H9 (cell line): ENCODE results near the gene KRTAP12-2. TPM values are rescaled to one million over a fixed set of nuclear protein-coding genes. Genes with fewer than 3 reads are reported as not detected.
"Not testable (repeated sequence)": the region's sequence is repeated elsewhere in the genome, so short reads cannot be mapped to it uniquely, and the experiment has no call there.

Experiments
- DNase-seq: peaks from one replicate; pipeline ENCODE4 v3.0.0-alpha.2; 2017
- H2AFZ ChIP-seq: one replicate; pipeline ENCODE4 v1.6.1; 2013; ENCODE audit warnings: mild to moderate bottlenecking, low read length, control low read depth, moderate library complexity
- H2AK5ac ChIP-seq: 2 replicates; pipeline ENCODE4 v1.6.1; 2013; ENCODE audit warnings: low read length, control low read depth, mixed read lengths; ENCODE audit not compliant: insufficient read length
- H2BK120ac ChIP-seq: one replicate; pipeline ENCODE4 v1.6.1; 2013; ENCODE audit warnings: low read depth, mild to moderate bottlenecking, low read length, control low read depth, inconsistent platforms; ENCODE audit not compliant: poor library complexity, severe bottlenecking
- H2BK12ac ChIP-seq: 2 replicates; pipeline ENCODE4 v1.6.1; 2013; ENCODE audit warnings: low read length, control low read depth, mixed read lengths, low read depth; ENCODE audit not compliant: insufficient read length
- H2BK15ac ChIP-seq: 2 replicates; pipeline ENCODE4 v1.6.1; 2013; ENCODE audit warnings: low read depth, low read length, control low read depth
- H2BK20ac ChIP-seq: one replicate; pipeline ENCODE4 v1.6.1; 2013; ENCODE audit warnings: low read depth, mild to moderate bottlenecking, low read length, control low read depth, inconsistent platforms; ENCODE audit not compliant: poor library complexity, severe bottlenecking
- H2BK5ac ChIP-seq: 2 replicates; pipeline ENCODE4 v1.6.1; 2013; ENCODE audit warnings: low read length, control low read depth, mixed read lengths; ENCODE audit not compliant: insufficient read length
- H3K14ac ChIP-seq: 2 replicates; pipeline ENCODE4 v1.6.1; 2013; ENCODE audit warnings: low read length, control low read depth; ENCODE audit not compliant: insufficient read depth
- H3K18ac ChIP-seq: 2 replicates; pipeline ENCODE4 v1.6.1; 2013; ENCODE audit warnings: low read depth, mild to moderate bottlenecking, mixed read lengths, low read length, control low read depth; ENCODE audit not compliant: insufficient read length
- H3K23ac ChIP-seq: 2 replicates; pipeline ENCODE4 v1.6.1; 2013; ENCODE audit warnings: low read length, control low read depth, mixed read lengths, low read depth; ENCODE audit not compliant: insufficient read length
- H3K23me2 ChIP-seq: 2 replicates; pipeline ENCODE4 v1.6.1; 2013; ENCODE audit warnings: low read depth, mild to moderate bottlenecking, mixed read lengths, low read length, control low read depth; ENCODE audit not compliant: insufficient read length, poor library complexity, severe bottlenecking
- H3K27ac ChIP-seq: 2 replicates; pipeline ENCODE4 v1.5.1; 2013; ENCODE audit warnings: low read length, control low read depth, mixed read lengths, low read depth; ENCODE audit not compliant: insufficient read length
- H3K27me3 ChIP-seq: 2 replicates; pipeline ENCODE4 v1.6.1; 2013; ENCODE audit warnings: low read length, control low read depth, inconsistent platforms; ENCODE audit not compliant: insufficient read depth
- H3K4ac ChIP-seq: 2 replicates; pipeline ENCODE4 v1.6.1; 2013; ENCODE audit warnings: low read depth, mild to moderate bottlenecking, control low read depth, inconsistent platforms, low read length, moderate library complexity
- H3K4me1 ChIP-seq: 2 replicates; pipeline ENCODE4 v1.6.1; 2013; ENCODE audit warnings: low read length, control low read depth, inconsistent platforms; ENCODE audit not compliant: insufficient read depth
- H3K4me2 ChIP-seq: 2 replicates; pipeline ENCODE4 v1.6.1; 2013; ENCODE audit warnings: low read length, control low read depth, mixed read lengths; ENCODE audit not compliant: insufficient read length, insufficient read depth
- H3K56ac ChIP-seq: 2 replicates; pipeline ENCODE4 v1.6.1; 2013; ENCODE audit warnings: low read depth, mild to moderate bottlenecking, mixed read lengths, low read length, control low read depth; ENCODE audit not compliant: insufficient read length
- H3K79me1 ChIP-seq: 2 replicates; pipeline ENCODE4 v1.6.1; 2013; ENCODE audit warnings: low read depth, mild to moderate bottlenecking, moderate library complexity, low read length, control low read depth, inconsistent platforms; ENCODE audit not compliant: insufficient read depth, poor library complexity, severe bottlenecking
- H3K79me2 ChIP-seq: 2 replicates; pipeline ENCODE4 v1.6.1; 2013; ENCODE audit warnings: low read length, control low read depth, inconsistent platforms; ENCODE audit not compliant: insufficient read depth
- H3K9ac ChIP-seq: 2 replicates; pipeline ENCODE4 v1.6.1; 2013; ENCODE audit warnings: low read length, control low read depth, mixed read lengths; ENCODE audit not compliant: insufficient read length; ENCODE audit errors: extremely low read depth
- H3K9me3 ChIP-seq: one replicate; pipeline ENCODE4 v1.6.1; 2013; ENCODE audit warnings: low read depth, low read length, inconsistent platforms; ENCODE audit not compliant: control insufficient read depth
- H3T11ph ChIP-seq: one replicate; pipeline ENCODE4 v1.6.1; 2013; ENCODE audit warnings: mild to moderate bottlenecking, low read length, control low read depth, inconsistent platforms
- H4K20me1 ChIP-seq: one replicate; pipeline ENCODE4 v1.6.1; 2013; ENCODE audit not compliant: control insufficient read depth, insufficient read length, insufficient read depth
- H4K5ac ChIP-seq: 2 replicates; pipeline ENCODE4 v1.6.1; 2013; ENCODE audit warnings: low read depth, mild to moderate bottlenecking, mixed read lengths, low read length, control low read depth; ENCODE audit not compliant: insufficient read length
- H4K8ac ChIP-seq: replicated peaks from 2 replicates; pipeline ENCODE4 v1.6.1; 2013; ENCODE audit warnings: low read length, control low read depth, mixed read lengths, low read depth; ENCODE audit not compliant: insufficient read length
- H4K91ac ChIP-seq: 2 replicates; pipeline ENCODE4 v1.6.1; 2013; ENCODE audit warnings: low read depth, mild to moderate bottlenecking, moderate library complexity, mixed read lengths, low read length, control low read depth; ENCODE audit not compliant: insufficient read length
- H3K27ac Mint-ChIP-seq, 3 experiments: 2 replicates in 2 of 3; 3 replicates in 1 of 3; pipeline ENCODE4 v1.8.0; 2020 to 2021; ENCODE audit warnings: mixed read lengths in 3 of 3, mild to moderate bottlenecking in 1 of 3, moderate library complexity in 1 of 3
- H3K27me3 Mint-ChIP-seq: 2 replicates; pipeline ENCODE4 v1.8.0; 2021; ENCODE audit warnings: low read depth, mild to moderate bottlenecking, moderate library complexity, mixed read lengths
- H3K36me3 Mint-ChIP-seq, 3 experiments: 2 replicates in 2 of 3; 3 replicates in 1 of 3; pipeline ENCODE4 v1.8.0; 2020 to 2021; ENCODE audit warnings: low read depth in 3 of 3, mixed read lengths in 3 of 3; ENCODE audit not compliant: insufficient read depth in 1 of 3
- H3K4me1 Mint-ChIP-seq, 2 experiments: 2 replicates each; pipeline ENCODE4 v1.8.0; 2020; ENCODE audit warnings: mixed read lengths in 2 of 2
- H3K4me3 Mint-ChIP-seq, 2 experiments: 2 replicates in 1 of 2; 3 replicates in 1 of 2; pipeline ENCODE4 v1.8.0; 2020 to 2021; ENCODE audit warnings: mild to moderate bottlenecking in 2 of 2, mixed read lengths in 2 of 2, moderate library complexity in 1 of 2
- H3K9me3 Mint-ChIP-seq, 2 experiments: 2 replicates in 1 of 2; 3 replicates in 1 of 2; pipeline ENCODE4 v1.8.0; 2020; ENCODE audit warnings: mild to moderate bottlenecking in 2 of 2, mixed read lengths in 2 of 2, moderate library complexity in 1 of 2
- WGBS: extraction: QIAGEN DNeasy Blood & Tissue Kit; methylation state at CpG from one replicate; pipeline ENCODE4 v1.1.7; 2013; ENCODE audit warnings: missing lambda C conversion rate, low lambda C conversion rate, mixed read lengths; ENCODE audit not compliant: insufficient read length; ENCODE audit errors: extremely low coverage; 5-methylcytosine and 5-hydroxymethylcytosine counted together
- total RNA-seq: library from RNA; stranded (reverse); gene quantifications from 2 replicates; pipeline ENCODE4 v1.2.1, GENCODE V29; 2021

KRTAP12-2 gene
- total RNA-seq, 1 experiment from 2014 or later: not detected

- H3K9me3 ChIP-seq, H3K9ac ChIP-seq, H3K18ac ChIP-seq, H3K56ac ChIP-seq, H2BK15ac ChIP-seq, DNase-seq, H3K79me2 ChIP-seq, H3K23ac ChIP-seq, H4K20me1 ChIP-seq, H2AFZ ChIP-seq, H3T11ph ChIP-seq, H4K91ac ChIP-seq, H3K14ac ChIP-seq, H3K4me1 ChIP-seq, H3K27me3 ChIP-seq, H3K4ac ChIP-seq, H3K79me1 ChIP-seq, H2BK12ac ChIP-seq, H2BK5ac ChIP-seq, H2AK5ac ChIP-seq, H2BK120ac ChIP-seq, H3K27ac ChIP-seq, H2BK20ac ChIP-seq, H3K23me2 ChIP-seq, H4K8ac ChIP-seq, H3K9me3 Mint-ChIP-seq, H3K4me2 ChIP-seq, H4K5ac ChIP-seq, H3K4me3 Mint-ChIP-seq, H3K36me3 Mint-ChIP-seq: not testable (repeated sequence)
- no CpG with 5 or more reads among the region's 12 CpGs for WGBS
- H3K27me3 Mint-ChIP-seq: peaks cover 10% of the 10 kb centered on the region
- peak overlapping the region in 1 of 3 experiments; percentile 80; a peak in 2 of 7 replicates for H3K27ac Mint-ChIP-seq
- H3K4me1 Mint-ChIP-seq: peaks cover 9 to 11% of the 10 kb centered on the region in 2 experiments
Observed at GRCh38 chr21:44637851-44638348, 28.8 kb downstream of the KRTAP12-2 start.
